ENCODE measurements around the gene SLC17A2. TPM values are rescaled to one million over a fixed set of nuclear protein-coding genes. Genes with fewer than 3 reads are reported as not detected.

Gene SLC17A2
- total and polyA plus RNA-seq, 10 donors = not detected

GRCh38 chr6:25868436-25869183 is 61.9 kb downstream of the SLC17A2 start:
- intact Hi-C loops (cut with DNase I; ENCODE audit: low total_unique reads) = no loop called here
- no peak overlapping the region for H3K27ac ChIP-seq
- H3K36me3 ChIP-seq = no peaks in the 10 kb centered on the region
- H3K4me3 ChIP-seq = no peak overlapping the region
- peaks cover 0 to 5% (median 0%) of the 10 kb centered on the region in 7 donors for H3K27me3 ChIP-seq (replicated peaks in 1 of 7)
- WGBS, 5 donors = 81 to 89% (median 84%) methylated on average over 3 of the region's 3 CpGs
- TF ChIP-seq CTCF (IDR thresholded peaks at IDR 0.05 in 8 of 11, conservative IDR thresholded peaks at IDR 0.05 in 3 of 11) (no peak), POLR2A (IDR thresholded peaks at IDR 0.05) (no peak), POLR2AphosphoS5 (IDR thresholded peaks at IDR 0.05) (no peak)
- H3K9me3 ChIP-seq = no peaks in the 10 kb centered on the region
- no peaks in the 10 kb centered on the region for H3K4me1 ChIP-seq
- DNase-seq = no peak

DNA sequence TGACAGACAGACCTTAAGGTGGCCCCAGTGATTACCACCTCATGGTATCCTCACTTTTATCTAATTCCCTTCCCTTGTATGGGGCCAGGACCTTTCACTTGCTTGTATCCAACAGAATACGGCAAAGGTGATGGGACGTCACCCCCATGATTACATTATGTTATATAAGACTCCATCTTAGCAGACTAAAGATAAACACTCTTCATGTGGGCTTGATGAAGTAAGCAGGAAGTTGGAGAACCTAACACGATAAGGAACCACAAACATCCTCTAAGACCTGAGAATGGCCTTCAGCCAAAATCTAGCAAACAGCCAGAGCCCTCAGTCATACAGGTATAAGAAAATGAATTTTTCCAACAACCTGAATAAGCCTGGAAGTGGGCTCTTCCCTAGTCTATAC is 64.5 kb downstream of the SLC17A2 start:
- Histone ChIP-seq H3K27me3 (replicated peaks in 1 of 7) (peaks cover 0 to 7% (median 0%) of the 10 kb centered on the region in 7 donors), H3K4me1 (no peaks in the 10 kb centered on the region), H3K4me3 (no peak overlapping the region), H3K9me3 (no peaks in the 10 kb centered on the region), H3K36me3 (no peaks in the 10 kb centered on the region), H3K27ac (peak overlapping the region in 1 of 8 donors; percentile 10)
- DNase-seq = no peak
- WGBS, 5 donors = 30 to 56% (median 41%) methylated on average over 3 of the region's 3 CpGs
- TF ChIP-seq POLR2AphosphoS5 (IDR thresholded peaks at IDR 0.05) = no peak
- no peak for TF ChIP-seq POLR2A (IDR thresholded peaks at IDR 0.05)
- no peak for TF ChIP-seq CTCF (IDR thresholded peaks at IDR 0.05 in 8 of 11, conservative IDR thresholded peaks at IDR 0.05 in 3 of 11)
- intact Hi-C loops (cut with DNase I; ENCODE audit: low total_unique reads) = no loop called here

DNA sequence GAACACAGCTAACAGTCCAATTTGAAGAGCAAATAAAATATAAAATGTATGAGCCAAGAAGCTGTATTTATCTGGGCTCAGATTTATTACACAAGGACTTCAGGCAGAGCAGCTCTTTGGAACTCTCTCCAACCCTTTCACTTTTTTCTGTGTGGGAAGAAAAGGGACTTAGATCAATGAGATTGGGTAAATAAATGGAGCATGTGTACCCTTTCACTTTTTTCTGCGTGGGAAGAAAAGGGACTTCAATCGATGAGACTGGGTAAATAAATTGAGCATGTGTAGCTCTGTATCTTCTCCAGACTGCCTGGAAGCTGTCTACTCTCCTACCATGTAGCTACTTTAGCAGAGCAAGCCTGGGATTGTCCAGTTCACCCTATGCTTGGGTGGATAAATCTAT is 67.1 kb downstream of the SLC17A2 start:
- H3K36me3 ChIP-seq = no peaks in the 10 kb centered on the region
- H3K27ac ChIP-seq = no peak overlapping the region
- no peak for DNase-seq
- H3K4me1 ChIP-seq = no peaks in the 10 kb centered on the region
- H3K27me3 ChIP-seq (replicated peaks in 1 of 7) = peaks cover 0 to 7% (median 0%) of the 10 kb centered on the region in 7 donors
- TF ChIP-seq POLR2AphosphoS5 (IDR thresholded peaks at IDR 0.05) (no peak), CTCF (IDR thresholded peaks at IDR 0.05 in 8 of 11, conservative IDR thresholded peaks at IDR 0.05 in 3 of 11) (no peak), POLR2A (IDR thresholded peaks at IDR 0.05) (no peak)
- intact Hi-C loops (cut with DNase I; ENCODE audit: low total_unique reads) = no loop called here
- 75 to 87% (median 84%) methylated on average over 2 of the region's 2 CpGs for WGBS, 5 donors
- H3K9me3 ChIP-seq = no peaks in the 10 kb centered on the region
- no peak overlapping the region for H3K4me3 ChIP-seq

Other genes with a start within 250 kb of the SLC17A2 start
- gene SLC17A4, start 175.9 kb downstream of the SLC17A2 start, total RNA-seq = not detected
- gene SLC17A4, start 175.9 kb downstream of the SLC17A2 start, polyA plus RNA-seq = not detected
- not detected for gene SLC17A1, start 98.6 kb downstream of the SLC17A2 start, total RNA-seq
- not detected for gene SLC17A1, start 98.6 kb downstream of the SLC17A2 start, polyA plus RNA-seq
- gene SLC17A3, start 56.4 kb downstream of the SLC17A2 start, total RNA-seq = not detected
- under 1 TPM in 1 of 3 donors, not detected in 2; 0.11 TPM for gene SLC17A3, start 56.4 kb downstream of the SLC17A2 start, polyA plus RNA-seq
- 10 to 100 TPM; 25.7 to 34.4 (median 30.3) TPM for gene TRIM38, start 32.1 kb upstream of the SLC17A2 start, total RNA-seq
- gene TRIM38, start 32.1 kb upstream of the SLC17A2 start, polyA plus RNA-seq = 10 to 100 TPM in 1 of 3 donors, 1 to 10 TPM in 2; 8.0 to 14.4 (median 9.6) TPM
- 10 to 100 TPM; 12.4 to 30.3 (median 19.0) TPM for gene HFE, start 156.7 kb upstream of the SLC17A2 start, total RNA-seq
- 1 to 10 TPM; 2.4 to 3.5 (median 2.8) TPM for gene HFE, start 156.7 kb upstream of the SLC17A2 start, polyA plus RNA-seq

Measured in spleen (tissue), 11 donors.